GM23248 (cell line): Measurements from ENCODE around the gene HAND1.

Experiments used
- EZH2 ChIP-seq: fragments of 200-600 bp; sonication (generic); IDR thresholded peaks from 2 replicates; pipeline ENCODE4 v1.6.1; 2018; ENCODE audit warnings: antibody characterized with exemption, mild to moderate bottlenecking; ENCODE audit not compliant: insufficient read depth, poor library complexity, severe bottlenecking
- EZH2phosphoT487 ChIP-seq: fragments of 200-600 bp; sonication (generic); IDR thresholded peaks from 2 replicates; pipeline ENCODE4 v1.6.1; 2018; ENCODE audit warnings: antibody characterized with exemption, moderate library complexity, mild to moderate bottlenecking, low read depth; ENCODE audit not compliant: insufficient read depth

DNA sequence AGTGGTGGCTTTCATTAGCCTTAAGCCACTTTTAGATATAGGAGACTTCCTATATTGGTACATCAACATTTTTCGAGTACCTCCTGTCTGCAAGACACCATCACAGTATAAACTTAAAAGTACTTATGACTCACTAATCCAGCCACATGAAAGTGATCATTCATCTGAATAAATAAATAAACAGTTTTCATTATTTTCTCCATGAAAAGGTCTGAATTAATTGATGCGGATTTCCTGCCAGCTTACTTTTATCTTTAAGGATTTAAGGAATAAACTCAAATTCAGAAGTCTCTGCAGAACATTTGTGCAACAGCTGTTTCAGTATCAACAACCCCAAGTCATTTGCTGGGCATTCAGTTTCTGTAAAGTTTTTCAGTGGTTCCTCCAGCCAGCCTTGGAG is 28.2 kb downstream of the HAND1 start:
- no peak for TF ChIP-seq EZH2
- TF ChIP-seq EZH2phosphoT487 = no peak
